ENCODE data around the gene TMEM45A. TPM values are rescaled to one million over a fixed set of nuclear protein-coding genes. Genes with fewer than 3 reads are reported as not detected.

Gene TMEM45A
- total and polyA plus RNA-seq, 7 donors, result 1.5 to 5.4 (median 1.7) TPM

DNA sequence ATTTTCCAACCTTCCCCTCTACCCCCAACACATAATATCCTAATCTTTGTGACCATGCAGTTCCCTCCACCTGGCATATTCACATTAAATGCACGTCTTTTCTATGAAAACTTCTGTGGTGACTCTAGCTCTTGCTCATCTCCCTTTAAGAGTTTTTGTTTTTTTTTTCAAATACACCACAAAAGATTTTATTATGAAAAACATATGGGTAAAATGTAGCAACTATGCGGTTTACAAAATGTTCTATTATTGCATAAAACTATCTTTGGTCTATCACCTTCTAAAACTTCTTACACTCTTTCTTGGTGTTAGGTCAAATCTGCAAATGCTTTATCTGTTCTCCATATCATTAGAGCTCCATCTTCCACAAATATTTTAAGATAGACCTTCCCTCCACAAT lies 78.4 kb downstream of the TMEM45A start:
- no peak for DNase-seq
- Histone ChIP-seq H3K27me3 (ENCODE audit: insufficient read depth in 3 of 3, low read length in 2 of 3) (no peaks in the 10 kb centered on the region), H3K4me1 (no peaks in the 10 kb centered on the region), H3K9me3 (no peaks in the 10 kb centered on the region), H3K27ac (no peak overlapping the region), H3K4me3 (no peak overlapping the region), H3K36me3 (ENCODE audit: insufficient read depth in 1 of 2, low read depth in 1 of 2) (no peaks in the 10 kb centered on the region)
- intact Hi-C loops (cut with DNase I), result no loop called here
- no peak for ATAC-seq
- 89 to 93% (median 91%) methylated on average over 2 of the region's 2 CpGs for WGBS, 3 donors
- TF ChIP-seq, protein P1, sequence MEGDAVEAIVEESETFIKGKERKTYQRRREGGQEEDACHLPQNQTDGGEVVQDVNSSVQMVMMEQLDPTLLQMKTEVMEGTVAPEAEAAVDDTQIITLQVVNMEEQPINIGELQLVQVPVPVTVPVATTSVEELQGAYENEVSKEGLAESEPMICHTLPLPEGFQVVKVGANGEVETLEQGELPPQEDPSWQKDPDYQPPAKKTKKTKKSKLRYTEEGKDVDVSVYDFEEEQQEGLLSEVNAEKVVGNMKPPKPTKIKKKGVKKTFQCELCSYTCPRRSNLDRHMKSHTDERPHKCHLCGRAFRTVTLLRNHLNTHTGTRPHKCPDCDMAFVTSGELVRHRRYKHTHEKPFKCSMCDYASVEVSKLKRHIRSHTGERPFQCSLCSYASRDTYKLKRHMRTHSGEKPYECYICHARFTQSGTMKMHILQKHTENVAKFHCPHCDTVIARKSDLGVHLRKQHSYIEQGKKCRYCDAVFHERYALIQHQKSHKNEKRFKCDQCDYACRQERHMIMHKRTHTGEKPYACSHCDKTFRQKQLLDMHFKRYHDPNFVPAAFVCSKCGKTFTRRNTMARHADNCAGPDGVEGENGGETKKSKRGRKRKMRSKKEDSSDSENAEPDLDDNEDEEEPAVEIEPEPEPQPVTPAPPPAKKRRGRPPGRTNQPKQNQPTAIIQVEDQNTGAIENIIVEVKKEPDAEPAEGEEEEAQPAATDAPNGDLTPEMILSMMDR (IDR thresholded peaks at IDR 0.05), result no peak

- H3K9me3 ChIP-seq, result no peaks in the 10 kb centered on the region
- no peak overlapping the region for H3K4me3 ChIP-seq
- no peak for ATAC-seq
- WGBS, 3 donors, result 96 to 99% (median 97%) methylated on average over 3 of the region's 3 CpGs
- TF ChIP-seq, protein P1 (IDR thresholded peaks at IDR 0.05), result no peak
- intact Hi-C loops (cut with DNase I), result no loop called here
- DNase-seq, result no peak
- no peaks in the 10 kb centered on the region for H3K36me3 ChIP-seq (ENCODE audit: insufficient read depth in 1 of 2, low read depth in 1 of 2)
- no peak overlapping the region for H3K27ac ChIP-seq
- H3K27me3 ChIP-seq (ENCODE audit: insufficient read depth in 3 of 3, low read length in 2 of 3), result no peaks in the 10 kb centered on the region
- H3K4me1 ChIP-seq, result no peaks in the 10 kb centered on the region
Measured at GRCh38 chr3:100574536-100574935, 82.1 kb downstream of the TMEM45A start.

DNA sequence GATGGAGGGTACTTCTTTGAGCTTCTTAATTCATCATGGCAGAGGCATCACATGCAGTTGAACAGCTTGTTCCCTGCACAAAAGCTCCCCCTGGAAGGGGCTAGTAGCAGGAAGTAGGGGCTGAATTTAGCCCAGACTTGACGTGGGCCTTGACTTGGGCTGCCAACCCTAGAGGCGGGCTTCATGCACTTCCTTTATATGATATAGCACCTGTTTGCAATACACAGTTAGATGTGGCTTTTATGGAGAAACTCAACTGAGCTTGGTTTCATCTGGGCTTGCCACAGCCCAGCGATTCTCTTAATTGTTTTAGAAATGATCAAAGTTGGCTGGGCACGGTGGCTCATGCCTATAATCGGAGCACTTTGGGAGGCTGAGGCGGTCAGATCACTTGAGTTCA lies 83.3 kb downstream of the TMEM45A start:
- intact Hi-C loops (cut with DNase I), result no loop called here
- no peaks in the 10 kb centered on the region for H3K36me3 ChIP-seq (ENCODE audit: insufficient read depth in 1 of 2, low read depth in 1 of 2)
- 90 to 92% (median 91%) methylated on average over 6 of the region's 6 CpGs for WGBS, 3 donors
- DNase-seq (no peak), ATAC-seq (no peak)
- no peaks in the 10 kb centered on the region for H3K9me3 ChIP-seq
- no peak overlapping the region for H3K27ac ChIP-seq
- TF ChIP-seq, protein P1 (IDR thresholded peaks at IDR 0.05), result no peak
- H3K27me3 ChIP-seq (ENCODE audit: insufficient read depth in 3 of 3, low read length in 2 of 3), result no peaks in the 10 kb centered on the region
- H3K4me3 ChIP-seq, result no peak overlapping the region
- no peaks in the 10 kb centered on the region for H3K4me1 ChIP-seq

DNA sequence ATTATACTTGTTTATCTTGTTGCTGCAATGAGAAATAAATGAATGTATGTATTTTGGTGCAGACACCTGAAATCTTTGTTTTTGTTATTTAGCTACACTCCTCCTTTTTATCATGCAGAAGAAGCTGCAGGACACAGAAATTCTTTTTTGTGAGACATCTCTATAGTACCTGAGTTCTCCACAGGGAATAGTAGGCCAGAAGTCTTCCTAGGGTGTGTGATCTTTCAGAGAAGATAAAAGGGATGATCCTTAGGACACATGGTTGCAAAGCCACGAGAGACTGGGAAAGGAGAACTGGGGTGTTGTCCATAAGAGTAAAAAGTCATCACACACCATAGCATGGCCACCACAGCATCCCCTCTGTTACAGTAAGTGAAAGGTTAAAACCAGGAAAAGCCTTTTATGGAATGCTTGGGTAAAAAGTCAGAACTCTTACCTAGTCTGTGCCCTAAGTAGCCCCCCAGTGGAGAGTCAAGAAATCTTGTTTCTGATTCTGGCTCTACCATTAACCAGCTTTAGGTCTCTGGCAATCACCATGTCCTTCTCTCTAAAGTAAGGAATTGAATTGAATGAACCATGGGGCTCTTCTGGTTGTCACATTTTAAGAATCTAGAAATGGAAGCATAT lies 85.1 kb downstream of the TMEM45A start:
- DNase-seq, result no peak
- no peak for ATAC-seq
- no peaks in the 10 kb centered on the region for H3K4me1 ChIP-seq
- H3K27me3 ChIP-seq (ENCODE audit: insufficient read depth in 3 of 3, low read length in 2 of 3), result no peaks in the 10 kb centered on the region
- intact Hi-C loops (cut with DNase I), result no loop called here
- TF ChIP-seq, protein P1 (IDR thresholded peaks at IDR 0.05), result no peak
- H3K36me3 ChIP-seq (ENCODE audit: insufficient read depth in 1 of 2, low read depth in 1 of 2), result no peaks in the 10 kb centered on the region
- H3K27ac ChIP-seq, result no peak overlapping the region
- no peak overlapping the region for H3K4me3 ChIP-seq
- whole genome bisulfite sequencing, 3 donors, result 50 to 67% (median 57%) methylated on average over 1 of the region's 1 CpG
- H3K9me3 ChIP-seq, result no peaks in the 10 kb centered on the region

GRCh38 chr3:100578646-100579045 lies 86.2 kb downstream of the TMEM45A start:
- DNase-seq (no peak), ATAC-seq (no peak)
- Histone ChIP-seq H3K36me3 (ENCODE audit: insufficient read depth in 1 of 2, low read depth in 1 of 2) (no peaks in the 10 kb centered on the region), H3K4me3 (no peak overlapping the region), H3K4me1 (no peaks in the 10 kb centered on the region), H3K9me3 (no peaks in the 10 kb centered on the region), H3K27me3 (ENCODE audit: insufficient read depth in 3 of 3, low read length in 2 of 3) (no peaks in the 10 kb centered on the region), H3K27ac (no peak overlapping the region)
- TF ChIP-seq, protein P1 (IDR thresholded peaks at IDR 0.05), result no peak
- intact Hi-C loops (cut with DNase I), result no loop called here

Data from psoas muscle (tissue), 8 donors.